Activated B cell treated with CpG ODN at 0.5 μM for 24 hours (primary cell): ENCODE measurements around the gene UPB1. TPM values are rescaled to one million over a fixed set of nuclear protein-coding genes. Genes with fewer than 3 reads are reported as not detected.

Source experiments
- ATAC-seq: fragments of 200-7000 bp; cut with Tn5 transposase; one replicate; pipeline ENCODE4 v1.10.0; 2021; ENCODE audit warnings: low read depth, mild to moderate bottlenecking, moderate library complexity
- CTCF ChIA-PET: fragments of 350-600 bp; sonication (Branson Sonifier 250); formaldehyde crosslinking; loops from one replicate; lab custom pipeline; 2021; ENCODE audit warnings: antibody characterized with exemption; lab: Charles Lee
- POLR2A ChIA-PET: fragments of 350-600 bp; sonication (Branson Sonifier 250); formaldehyde crosslinking; loops from one replicate; lab custom pipeline; 2021; ENCODE audit warnings: antibody characterized with exemption; lab: Charles Lee
- DNase-seq: peaks from one replicate; pipeline ENCODE4 v3.0.0; 2022
- H3K27ac Mint-ChIP-seq: one replicate; pipeline ENCODE4 v1.8.0; 2020; ENCODE audit warnings: mixed read lengths
- H3K27me3 Mint-ChIP-seq: one replicate; pipeline ENCODE4 v1.8.0; 2021; ENCODE audit warnings: mixed read lengths
- H3K36me3 Mint-ChIP-seq: one replicate; pipeline ENCODE4 v1.8.0; 2021; ENCODE audit warnings: low read depth, mixed read lengths
- H3K4me1 Mint-ChIP-seq: one replicate; pipeline ENCODE4 v1.8.0; 2021; ENCODE audit warnings: mixed read lengths
- H3K4me3 Mint-ChIP-seq: one replicate; pipeline ENCODE4 v1.8.0; 2020; ENCODE audit warnings: mild to moderate bottlenecking, mixed read lengths
- H3K9me3 Mint-ChIP-seq: one replicate; pipeline ENCODE4 v1.8.0; 2020; ENCODE audit warnings: mixed read lengths
- intact Hi-C: fragments of 100-400 bp; cut with micrococcal nuclease; formaldehyde crosslinking; loops from one replicate; pipeline ENCODE4 v1.15.1; 2024
- total RNA-seq: library from RNA; stranded (reverse); gene quantifications from 2 replicates; pipeline ENCODE4 v1.2.3, GENCODE V29; 2022
- TF ChIP-seq, protein P1 (sequence below): fragments of 200-600 bp; IDR thresholded peaks from one replicate; pipeline ENCODE4 v1.8.0; 2022; ENCODE audit warnings: antibody characterized with exemption, mild to moderate bottlenecking

The UPB1 gene
- total RNA-seq, 1 donor from 2014 or later = 1.3 TPM

DNA sequence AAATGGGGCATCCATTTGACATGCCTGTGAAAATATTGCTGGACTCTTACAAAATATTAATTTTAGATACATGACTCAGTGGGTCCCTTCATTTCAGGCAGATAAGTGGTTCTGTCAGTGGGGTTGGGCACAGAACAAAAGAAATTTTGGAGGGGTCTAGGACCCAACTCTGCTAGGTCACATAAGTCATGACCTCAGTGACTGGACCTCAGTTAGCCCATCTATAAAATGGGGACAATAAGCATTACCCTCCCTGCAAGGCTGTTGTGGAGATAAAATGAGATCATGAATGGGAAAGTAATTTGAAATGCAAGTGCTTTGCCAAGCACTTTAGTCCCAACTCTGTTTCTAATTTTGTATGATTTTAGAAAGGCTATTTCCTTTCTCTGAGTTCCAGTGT lies 44.0 kb upstream of the UPB1 start:
- no peaks in the 10 kb centered on the region for H3K27me3 Mint-ChIP-seq
- no peak for DNase-seq
- no peak for ATAC-seq
- TF ChIP-seq, protein P1, sequence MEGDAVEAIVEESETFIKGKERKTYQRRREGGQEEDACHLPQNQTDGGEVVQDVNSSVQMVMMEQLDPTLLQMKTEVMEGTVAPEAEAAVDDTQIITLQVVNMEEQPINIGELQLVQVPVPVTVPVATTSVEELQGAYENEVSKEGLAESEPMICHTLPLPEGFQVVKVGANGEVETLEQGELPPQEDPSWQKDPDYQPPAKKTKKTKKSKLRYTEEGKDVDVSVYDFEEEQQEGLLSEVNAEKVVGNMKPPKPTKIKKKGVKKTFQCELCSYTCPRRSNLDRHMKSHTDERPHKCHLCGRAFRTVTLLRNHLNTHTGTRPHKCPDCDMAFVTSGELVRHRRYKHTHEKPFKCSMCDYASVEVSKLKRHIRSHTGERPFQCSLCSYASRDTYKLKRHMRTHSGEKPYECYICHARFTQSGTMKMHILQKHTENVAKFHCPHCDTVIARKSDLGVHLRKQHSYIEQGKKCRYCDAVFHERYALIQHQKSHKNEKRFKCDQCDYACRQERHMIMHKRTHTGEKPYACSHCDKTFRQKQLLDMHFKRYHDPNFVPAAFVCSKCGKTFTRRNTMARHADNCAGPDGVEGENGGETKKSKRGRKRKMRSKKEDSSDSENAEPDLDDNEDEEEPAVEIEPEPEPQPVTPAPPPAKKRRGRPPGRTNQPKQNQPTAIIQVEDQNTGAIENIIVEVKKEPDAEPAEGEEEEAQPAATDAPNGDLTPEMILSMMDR = no peak
- POLR2A ChIA-PET = interaction anchor here (0.6 to 0.8 kb wide), 2 partner anchors 17 to 18 kb away, joined by 4 to 5 read pairs; no protein-coding TSS in a partner anchor
- no peak overlapping the region for H3K27ac Mint-ChIP-seq
- no peaks in the 10 kb centered on the region for H3K9me3 Mint-ChIP-seq
- no peaks in the 10 kb centered on the region for H3K36me3 Mint-ChIP-seq
- peaks cover 21% of the 10 kb centered on the region for H3K4me1 Mint-ChIP-seq
- no peak overlapping the region for H3K4me3 Mint-ChIP-seq
- intact Hi-C loops = no loop called here
- CTCF ChIA-PET = interaction anchor here (1.1 kb wide), 1 partner anchor 51 kb away, joined by 5 read pairs; no protein-coding TSS in a partner anchor

DNA sequence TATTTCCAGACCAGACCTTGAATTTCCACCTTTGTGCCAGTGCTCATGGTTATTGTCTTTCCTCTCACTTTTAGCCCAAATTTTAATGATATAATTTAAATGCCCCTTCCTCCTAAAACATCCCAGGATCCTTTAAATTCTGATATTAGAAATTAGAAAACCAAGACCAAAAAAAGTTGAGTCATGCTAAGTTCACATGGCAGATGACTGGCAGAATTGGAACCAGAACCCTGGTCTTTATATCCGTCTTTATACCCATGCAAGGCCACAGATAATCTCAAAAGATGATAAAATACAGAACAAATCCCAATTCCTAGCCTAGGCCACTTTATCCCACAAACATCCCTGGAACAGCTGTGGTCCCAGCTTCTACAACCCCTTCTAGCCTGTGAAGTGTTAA lies 41.3 kb upstream of the UPB1 start:
- ATAC-seq (no peak), DNase-seq (no peak)
- no peaks in the 10 kb centered on the region for H3K9me3 Mint-ChIP-seq
- H3K36me3 Mint-ChIP-seq = no peaks in the 10 kb centered on the region
- H3K27ac Mint-ChIP-seq = no peak overlapping the region
- peaks cover 19% of the 10 kb centered on the region for H3K4me1 Mint-ChIP-seq
- POLR2A ChIA-PET = interaction anchor here (1.1 kb wide), 1 partner anchor 19 kb away, joined by 3 read pairs; no protein-coding TSS in a partner anchor
- CTCF ChIA-PET = no interaction called here
- intact Hi-C loops = no loop called here
- H3K27me3 Mint-ChIP-seq = no peaks in the 10 kb centered on the region
- TF ChIP-seq, protein P1 = no peak
- no peak overlapping the region for H3K4me3 Mint-ChIP-seq

DNA sequence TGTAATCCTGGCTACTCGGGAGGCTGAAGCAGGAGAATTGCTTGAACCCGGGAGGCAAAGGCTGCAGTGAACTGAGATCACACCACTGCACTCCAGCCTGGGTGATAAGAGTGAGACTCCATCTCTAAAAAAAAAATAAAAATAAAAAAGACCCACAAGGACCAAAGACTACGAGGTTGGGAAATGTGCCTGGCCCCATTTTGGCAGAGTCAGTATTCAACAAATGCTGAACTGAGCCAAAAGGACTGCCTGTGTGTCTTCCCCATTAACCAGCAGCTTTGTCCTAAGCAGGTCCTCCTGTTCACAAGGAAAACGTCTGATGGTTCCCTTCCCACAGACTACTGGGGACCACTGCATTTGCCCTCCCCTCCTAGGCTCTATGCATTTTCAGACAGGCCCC lies 40.1 kb upstream of the UPB1 start:
- intact Hi-C loops = no loop called here
- ChIA-PET POLR2A (interaction anchor here (0.6 to 1.6 kb wide), 2 partner anchors 16 to 27 kb away, joined by 5 to 6 read pairs; partner anchors contain the start of gene ADORA2A), CTCF (interaction anchor here (1.0 kb wide), 1 partner anchor 28 kb away, joined by 4 read pairs; no protein-coding TSS in a partner anchor)
- H3K4me3 Mint-ChIP-seq = no peak overlapping the region
- peaks cover 8% of the 10 kb centered on the region for H3K4me1 Mint-ChIP-seq
- TF ChIP-seq, protein P1 = no peak
- H3K27ac Mint-ChIP-seq = no peak overlapping the region
- no peaks in the 10 kb centered on the region for H3K9me3 Mint-ChIP-seq
- H3K27me3 Mint-ChIP-seq = no peaks in the 10 kb centered on the region
- H3K36me3 Mint-ChIP-seq = no peaks in the 10 kb centered on the region
- DNase-seq = no peak
- ATAC-seq = no peak

DNA sequence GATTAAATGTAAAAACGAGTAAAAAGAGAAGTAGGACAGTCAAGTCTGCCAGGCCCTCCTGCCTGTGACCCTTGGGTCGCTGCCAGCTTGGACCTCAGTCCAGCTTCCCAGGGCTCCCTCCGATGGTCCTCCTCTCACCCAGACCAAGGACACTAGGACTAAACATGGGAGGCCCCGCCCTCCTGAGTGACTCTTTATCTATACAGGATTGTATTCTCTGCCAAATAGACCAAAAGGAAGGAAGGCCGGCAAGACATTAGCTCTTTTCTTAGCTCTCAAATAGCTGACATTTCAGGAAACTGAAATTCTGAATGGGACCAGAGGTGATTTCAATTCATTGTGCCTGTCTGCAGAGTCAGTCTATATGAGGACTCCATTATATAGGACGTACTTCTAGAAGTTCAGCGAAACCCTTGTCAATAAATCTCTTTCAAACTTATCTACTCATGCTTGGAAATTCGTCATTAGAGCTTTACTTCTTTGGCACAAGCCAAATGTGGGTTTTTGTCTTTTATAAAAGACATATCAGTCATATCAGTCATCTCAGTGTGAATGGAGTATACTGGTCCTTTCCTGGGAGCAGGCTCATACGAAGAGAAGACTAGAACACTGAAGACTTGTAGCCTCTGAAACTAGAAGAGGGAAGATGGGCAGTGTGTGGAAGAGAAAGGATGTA lies 39.2 kb upstream of the UPB1 start:
- no peak for ATAC-seq
- Mint-ChIP-seq H3K4me3 (no peak overlapping the region), H3K27ac (no peak overlapping the region), H3K9me3 (no peaks in the 10 kb centered on the region), H3K27me3 (no peaks in the 10 kb centered on the region), H3K4me1 (no peaks in the 10 kb centered on the region), H3K36me3 (no peaks in the 10 kb centered on the region)
- POLR2A ChIA-PET = interaction anchor here (1.6 kb wide), 1 partner anchor 28 kb away, joined by 5 read pairs; the partner anchor contains the start of gene ADORA2A
- TF ChIP-seq, protein P1 = no peak
- CTCF ChIA-PET = interaction anchor here (1.0 kb wide), 1 partner anchor 28 kb away, joined by 4 read pairs; no protein-coding TSS in a partner anchor
- intact Hi-C loops = no loop called here
- DNase-seq = no peak

DNA sequence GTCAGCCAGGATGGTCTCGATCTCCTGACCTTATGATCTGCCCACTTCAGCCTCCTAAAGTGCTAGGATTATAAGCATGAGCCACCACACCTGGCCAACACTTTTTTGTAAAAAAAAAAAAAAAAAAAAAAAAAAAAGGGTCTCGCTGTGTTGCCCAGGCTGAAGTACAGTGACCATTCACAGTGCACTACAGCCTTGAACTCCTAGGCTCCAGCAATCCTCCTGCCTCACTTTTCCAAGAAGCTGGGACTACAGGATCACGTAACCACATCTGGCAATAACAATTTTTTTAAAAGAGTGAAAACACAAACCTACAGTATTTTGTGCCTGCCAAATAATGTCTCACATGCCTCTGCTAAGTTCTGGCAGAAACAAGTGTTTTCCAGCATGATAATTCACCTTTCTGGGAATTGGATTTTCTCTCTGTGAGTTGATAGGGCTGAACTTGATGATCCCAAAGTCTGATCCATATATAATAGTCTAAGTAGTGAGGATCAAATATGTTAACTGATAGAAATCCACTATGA lies 37.2 kb upstream of the UPB1 start:
- CTCF ChIA-PET = no interaction called here
- TF ChIP-seq, protein P1 = no peak
- peaks cover 4% of the 10 kb centered on the region for H3K4me1 Mint-ChIP-seq
- no peak overlapping the region for H3K27ac Mint-ChIP-seq
- no peaks in the 10 kb centered on the region for H3K9me3 Mint-ChIP-seq
- intact Hi-C loops = no loop called here
- DNase-seq = no peak
- no peak overlapping the region for H3K4me3 Mint-ChIP-seq
- H3K27me3 Mint-ChIP-seq = no peaks in the 10 kb centered on the region
- no peaks in the 10 kb centered on the region for H3K36me3 Mint-ChIP-seq
- POLR2A ChIA-PET = interaction anchor here (0.7 kb wide), 1 partner anchor 336 kb away, joined by 5 read pairs; no protein-coding TSS in a partner anchor
- ATAC-seq = no peak
